Nucleus accumbens (tissue), 56 donors: Measurements from ENCODE around the gene DKK3.
"Not testable (repeated sequence)": the region's sequence is repeated elsewhere in the genome, so short reads cannot be mapped to it uniquely, and the experiment has no call there.

Experiments used
- DNase-seq, 56 donors: peaks; one replicate each; lab custom pipeline; 2025; lab: John Stamatoyannopoulos, UW

DKK3 gene

DNA sequence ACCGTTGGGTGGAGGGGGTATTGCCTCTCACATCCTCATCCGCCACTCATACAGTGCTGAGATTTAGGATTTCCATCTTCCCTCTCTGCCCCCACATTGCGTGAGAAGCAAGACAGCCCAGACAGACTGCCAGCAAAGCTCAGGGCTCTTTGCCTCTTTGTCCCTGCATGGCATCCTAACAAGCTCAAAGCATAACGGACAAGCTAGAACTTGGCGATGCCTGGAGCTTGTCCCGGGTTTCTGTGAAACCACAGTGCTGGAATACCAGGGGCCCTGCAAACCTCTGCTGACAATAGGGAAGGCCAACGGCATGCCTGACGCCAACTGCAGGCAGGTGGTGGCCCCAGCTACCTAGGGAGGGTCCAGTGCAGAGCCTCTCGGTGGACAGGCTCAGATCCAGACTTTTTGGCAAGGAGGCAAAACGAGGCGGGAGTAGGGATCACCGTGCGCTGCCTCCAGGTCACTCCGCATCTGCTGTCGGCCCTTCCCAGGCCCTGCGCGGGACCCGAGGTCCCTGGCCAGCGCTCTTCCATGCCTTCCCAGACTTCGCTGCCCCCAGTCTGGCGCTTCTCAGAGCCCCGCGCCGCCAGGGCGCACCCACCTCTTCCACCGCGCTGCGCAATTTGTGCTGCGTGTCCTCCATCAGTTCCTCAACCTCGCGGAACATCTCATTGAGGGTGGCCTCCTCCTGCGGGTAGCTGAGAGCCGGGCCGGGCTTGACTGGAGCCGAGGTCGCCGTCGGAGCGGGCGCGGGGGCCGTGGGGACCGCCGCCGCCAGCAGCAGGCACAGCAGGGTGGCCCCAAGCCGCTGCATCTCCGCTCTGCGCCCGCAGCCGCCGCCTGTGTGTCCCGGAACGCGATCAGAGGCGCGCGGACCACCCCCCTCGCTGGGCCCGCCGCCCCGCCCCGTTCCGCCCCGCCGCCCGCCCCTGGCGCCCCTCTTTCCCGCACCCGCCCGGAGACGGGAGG lies at the start of gene DKK3:
TSS of gene DKK3 (minus strand) at position 858 of the 969 bp plus-strand sequence. CDS start at position 814, 44 bp downstream.
- DNase-seq, result peak in 40 of 56 donors; percentile 14 to 70 (median 51)

DNA sequence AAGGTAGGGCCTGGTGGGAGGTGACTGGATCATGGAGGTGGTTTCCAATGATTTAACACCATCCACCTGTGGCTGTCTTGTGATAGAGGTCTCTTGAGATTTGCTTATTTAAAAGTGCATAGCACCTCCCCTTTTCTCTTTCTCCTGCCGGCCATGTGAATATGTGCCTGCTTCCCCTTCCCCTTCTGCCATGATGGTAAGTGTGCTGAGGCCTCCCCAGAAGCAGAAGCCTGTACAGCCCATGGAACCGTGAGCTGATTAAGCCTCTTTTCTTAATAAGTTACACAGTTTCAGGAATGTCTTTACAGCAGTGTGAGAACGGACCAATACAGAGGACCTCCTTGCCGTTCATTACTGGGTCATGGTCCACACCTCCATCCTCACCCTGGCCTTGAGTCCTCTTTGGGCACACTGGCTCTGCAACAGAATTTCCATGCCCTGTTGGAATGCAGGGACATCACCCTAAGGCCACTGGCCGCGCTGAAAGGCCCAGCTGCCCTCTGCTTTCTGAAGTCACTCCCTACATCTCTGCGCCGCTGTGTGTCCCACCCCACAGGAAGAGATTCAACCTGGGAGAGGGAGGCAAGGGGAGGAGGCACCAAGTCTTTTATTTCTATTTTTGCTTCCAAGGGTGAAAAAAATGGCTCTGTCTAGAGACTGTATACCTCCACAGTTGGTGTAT lies 49.0 kb upstream of the DKK3 start:
- DNase-seq, result no peak

DNA sequence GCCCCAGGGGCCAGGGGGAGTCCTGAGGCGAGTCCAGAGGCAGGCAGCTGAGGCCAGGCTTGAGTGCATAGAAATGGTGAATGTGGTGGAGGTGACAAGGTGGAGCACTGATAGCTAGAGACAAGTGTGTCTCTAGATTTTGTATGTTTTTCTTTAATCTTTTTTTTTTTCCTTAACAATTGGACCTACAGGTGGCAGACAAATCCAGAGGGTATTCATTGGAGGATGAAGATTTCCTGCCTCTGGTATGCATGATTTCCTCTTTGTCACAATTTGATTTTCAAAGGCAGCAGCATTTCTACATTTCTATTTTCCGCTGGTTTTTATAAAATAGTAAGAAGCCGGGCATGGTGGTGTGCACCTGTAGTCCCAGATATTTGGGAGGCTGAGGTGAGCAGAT lies 47.7 kb upstream of the DKK3 start:
- no peak for DNase-seq

DNA sequence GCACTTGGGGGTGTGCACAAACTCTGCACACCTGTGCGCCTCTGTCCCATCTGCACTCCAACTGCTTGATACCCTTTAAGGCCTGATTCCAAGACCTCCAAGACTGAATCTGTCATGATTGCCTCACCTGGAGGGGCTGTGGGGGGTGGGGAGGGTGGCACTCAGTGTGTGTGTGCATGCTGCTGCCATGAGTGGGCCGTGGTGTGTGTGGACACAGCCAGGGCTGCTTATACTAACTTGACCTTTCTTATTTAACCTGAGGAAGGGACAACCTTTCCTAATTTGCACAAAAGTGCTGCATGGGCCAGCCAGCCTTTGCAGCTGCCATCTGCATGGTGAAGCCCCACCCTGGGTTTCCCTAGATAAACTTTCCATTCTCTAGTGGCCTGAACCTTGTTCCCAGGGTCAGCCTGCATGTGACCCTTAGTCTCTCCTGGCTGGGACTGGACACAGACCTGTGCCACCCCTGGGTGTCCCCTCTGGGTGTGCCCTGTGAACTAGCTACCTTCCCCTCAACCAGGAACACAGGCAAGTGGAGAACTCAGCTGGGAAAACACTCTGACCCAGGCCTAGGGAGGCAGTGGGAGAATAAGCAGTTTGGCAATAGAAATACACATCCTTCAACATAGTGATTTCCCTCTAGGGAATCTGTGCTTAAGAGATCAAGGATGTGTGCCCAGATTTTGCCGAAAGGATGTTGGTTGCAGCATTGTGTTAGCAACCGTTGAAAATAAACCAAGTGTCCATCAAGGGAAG lies 45.4 kb upstream of the DKK3 start:
- no peak for DNase-seq

DNA sequence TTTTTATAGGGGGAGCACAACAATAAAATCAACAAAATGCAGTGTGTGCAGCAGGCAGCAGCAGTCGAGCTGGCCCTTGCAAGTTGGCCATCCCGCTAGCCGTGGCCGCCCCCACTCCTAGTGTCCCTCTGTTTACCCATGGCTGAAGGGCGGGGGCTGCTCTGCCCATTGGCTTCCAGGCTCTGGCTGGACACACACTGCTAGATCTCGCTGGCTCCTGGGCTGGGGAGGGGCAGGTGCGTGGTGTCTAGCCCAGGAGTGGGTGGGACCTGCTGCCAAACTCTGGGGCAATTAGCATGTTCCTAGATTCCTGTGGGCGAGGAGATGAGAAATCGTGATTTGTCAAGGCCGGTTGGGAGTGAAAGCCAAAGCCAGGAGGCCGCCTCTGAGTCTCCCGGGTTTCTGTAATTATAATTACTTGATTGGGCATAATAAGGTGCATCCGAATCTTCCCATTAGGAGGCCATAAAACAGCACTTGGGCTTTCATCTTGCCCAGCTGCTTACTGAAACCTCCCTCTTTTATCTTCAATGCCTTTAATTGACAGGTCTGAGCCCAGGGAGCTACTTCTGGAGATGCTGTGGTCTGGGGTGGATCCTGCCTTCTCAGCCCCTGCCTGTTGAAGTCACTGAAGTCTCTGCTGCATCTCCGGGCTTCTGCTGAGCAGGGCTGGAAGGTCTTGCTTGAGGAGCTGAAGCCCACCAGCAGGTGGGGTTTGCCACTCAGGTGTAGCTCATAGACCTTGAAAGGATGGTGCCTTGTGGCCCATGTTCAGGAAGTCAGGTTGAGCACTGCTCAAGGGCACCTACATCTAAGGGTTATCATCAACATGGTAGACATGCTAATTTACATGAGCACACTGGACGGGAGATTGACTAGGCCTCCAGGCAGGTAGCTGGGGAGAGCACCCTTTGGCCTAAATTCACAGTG lies 44.5 kb upstream of the DKK3 start:
- DNase-seq, result no peak

DNA sequence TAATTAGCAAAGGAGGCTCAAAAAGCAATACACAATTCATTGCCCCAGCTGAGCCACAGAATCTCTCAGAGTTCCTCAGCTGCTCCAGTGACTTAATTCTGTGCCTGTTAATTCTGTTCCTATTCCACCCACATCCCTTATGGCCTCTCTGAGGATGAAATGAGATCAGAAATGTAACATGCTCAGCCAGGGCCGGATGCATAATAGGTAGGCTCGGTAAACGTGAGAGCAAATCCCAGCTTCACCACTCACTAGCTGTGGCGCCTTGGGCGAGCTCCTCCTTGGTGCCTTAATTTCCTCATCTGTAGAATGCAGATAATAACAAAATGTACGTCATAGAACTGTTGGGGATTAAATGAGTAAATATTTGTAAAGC lies 42.8 kb upstream of the DKK3 start:
- DNase-seq, result no peak

DNA sequence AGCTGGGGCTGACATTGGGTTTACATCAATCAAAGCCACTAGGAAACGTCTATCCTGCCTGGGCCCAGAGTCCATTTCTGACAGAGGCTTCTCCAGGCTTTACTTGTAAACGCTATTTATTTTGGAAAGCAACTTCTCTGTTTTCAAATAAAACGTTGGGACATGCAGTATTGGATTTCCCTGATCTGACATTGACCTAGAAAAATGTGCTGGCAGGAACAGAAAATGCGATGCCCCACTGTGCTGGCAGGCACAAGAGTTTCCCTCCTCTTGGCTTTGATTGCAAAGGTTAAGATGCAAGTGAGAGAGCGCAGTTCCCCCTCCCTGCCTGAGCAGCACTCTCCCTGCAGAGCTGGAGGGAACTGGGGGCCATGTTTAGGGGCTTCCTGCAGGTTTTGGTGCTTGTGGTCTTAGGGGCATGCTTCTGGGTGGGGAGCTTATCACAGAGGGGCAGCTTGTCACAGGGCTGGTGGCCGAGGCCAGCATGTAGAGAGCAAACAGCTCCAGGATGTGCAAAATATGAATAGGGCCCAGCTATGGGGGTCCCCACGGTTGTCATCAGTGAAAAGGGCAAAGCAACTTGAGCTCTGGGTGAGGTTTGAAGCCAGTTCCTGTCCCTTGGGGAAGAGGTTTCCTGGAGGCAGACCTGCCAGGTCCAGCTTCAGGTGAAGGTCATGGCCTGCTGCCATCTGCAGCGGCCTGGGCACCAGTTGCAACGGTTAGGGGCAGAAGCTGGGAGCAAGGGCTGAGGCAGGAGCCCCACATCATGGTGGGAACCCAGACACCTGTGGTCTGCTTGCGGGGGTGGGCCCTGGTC lies 42.3 kb upstream of the DKK3 start:
- DNase-seq, result no peak

DNA sequence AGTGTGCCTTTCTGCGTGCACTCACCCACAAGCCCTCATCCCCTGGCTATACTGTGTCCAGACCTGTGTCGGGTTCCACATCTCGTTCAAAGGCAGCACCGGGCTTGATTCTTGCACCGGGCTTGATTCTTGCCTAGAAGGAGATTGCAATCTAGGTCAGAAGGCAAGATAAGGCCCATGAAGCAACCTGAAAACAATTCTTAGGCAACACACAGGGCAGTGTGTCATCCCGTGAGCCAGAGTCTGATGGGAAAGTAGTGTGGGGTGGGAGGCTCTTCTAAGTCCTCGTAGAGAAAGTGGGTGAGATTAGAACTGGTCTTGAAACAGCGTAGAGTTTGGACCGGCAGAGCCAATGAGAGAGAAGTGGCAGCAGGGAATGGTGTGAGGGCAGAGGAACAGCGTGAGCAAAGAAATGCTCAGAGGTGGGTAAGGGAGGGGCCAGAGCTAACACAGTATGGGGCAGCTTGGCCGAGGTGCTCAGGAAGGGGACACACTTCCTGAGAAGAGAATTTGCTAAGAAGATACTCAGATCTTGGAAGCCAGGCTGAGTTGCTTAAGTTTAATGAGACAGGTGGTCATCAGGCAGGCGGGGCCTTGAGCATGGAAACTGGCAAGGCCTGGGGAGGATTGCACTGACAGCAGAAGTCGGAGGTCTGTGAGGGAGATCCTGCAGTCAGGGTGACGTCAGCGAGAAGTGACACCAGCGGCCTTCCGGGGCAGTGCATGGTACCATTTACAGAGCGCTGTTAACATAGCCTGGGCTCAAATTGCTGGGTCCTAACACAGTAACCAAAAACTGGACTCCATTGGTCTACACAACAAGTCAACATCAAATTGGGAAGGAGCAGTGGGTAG lies 40.7 kb upstream of the DKK3 start:
- no peak for DNase-seq

DNA sequence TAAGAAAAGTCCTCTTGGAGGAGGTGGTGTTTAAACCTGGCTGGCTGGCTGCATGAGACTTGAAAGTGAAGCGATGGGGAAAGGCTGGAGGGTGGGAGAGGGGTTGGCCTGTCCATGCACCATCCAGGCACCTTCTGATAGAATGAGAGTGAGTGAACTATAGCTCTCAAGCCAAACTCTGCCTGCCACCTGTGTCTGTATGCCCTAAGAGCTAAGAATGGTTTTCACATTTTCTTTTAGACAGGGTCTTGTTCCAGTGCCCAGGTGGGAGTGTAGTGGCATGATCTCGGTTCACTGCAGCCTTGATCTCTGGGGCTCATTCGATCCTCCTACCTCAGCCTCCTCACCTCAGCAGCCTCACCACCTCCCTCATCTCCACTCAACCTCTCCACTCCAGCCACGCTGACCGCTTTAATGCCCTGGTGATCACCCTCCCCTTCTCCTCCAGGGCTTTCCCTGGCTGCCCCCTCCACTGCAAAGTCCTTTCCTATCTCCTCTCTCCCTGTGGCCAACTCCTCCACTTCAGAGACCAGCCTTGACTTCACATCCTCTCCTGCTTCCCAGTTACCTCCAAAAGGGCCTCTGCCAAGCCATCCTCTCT lies 38.3 kb upstream of the DKK3 start:
- DNase-seq, result no peak

DNA sequence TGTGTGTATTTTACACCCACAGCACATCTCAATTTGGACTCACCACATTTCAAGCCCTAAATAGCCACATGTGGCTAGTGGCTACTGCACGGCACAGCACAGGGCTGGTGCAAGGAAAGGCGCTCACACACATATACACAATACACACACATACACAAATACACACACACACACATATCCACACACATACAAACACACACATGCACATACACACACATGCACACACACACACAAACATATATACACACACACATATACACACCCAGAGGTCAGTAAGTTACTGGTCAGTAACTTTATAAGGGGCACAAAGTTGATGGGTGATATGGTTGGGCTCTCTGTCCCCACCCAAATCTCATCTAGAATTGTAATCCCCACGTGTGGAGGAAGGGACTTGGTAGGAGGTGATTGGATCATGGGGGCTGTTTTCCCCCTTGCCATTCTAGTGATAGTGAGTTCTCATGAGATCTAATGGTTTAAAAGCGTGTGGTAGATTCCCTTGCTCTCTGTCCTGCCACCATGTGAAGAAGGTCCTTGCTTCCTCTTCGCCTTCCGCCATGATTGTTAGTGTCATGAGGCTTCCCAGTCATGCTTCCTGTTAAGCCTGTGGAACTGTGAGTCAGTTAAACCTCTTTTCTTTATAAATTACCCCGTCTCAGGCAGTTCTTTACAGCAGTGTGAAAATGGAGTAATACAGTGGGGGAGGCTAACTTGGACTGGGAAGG lies 37.6 kb upstream of the DKK3 start:
- no peak for DNase-seq

DNA sequence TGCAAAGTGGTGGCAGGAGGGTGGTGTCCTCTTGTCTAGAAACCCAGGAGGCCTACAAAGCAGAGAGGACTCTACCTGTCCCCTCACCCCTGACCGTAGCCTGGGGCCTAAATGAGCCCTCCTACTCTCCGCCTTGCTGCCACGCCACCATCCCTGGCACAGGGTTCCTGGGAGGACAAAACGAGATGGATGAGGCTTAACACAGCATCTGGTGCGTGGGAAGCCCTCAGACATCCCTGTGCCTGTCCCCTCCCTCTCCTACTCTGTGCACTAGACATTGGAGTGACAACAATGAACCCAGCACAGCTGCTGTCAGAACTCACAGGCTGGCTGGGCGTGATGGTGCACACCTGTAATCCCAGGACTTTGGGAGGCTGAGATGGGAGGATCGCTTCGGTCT lies 36.4 kb upstream of the DKK3 start:
- no peak for DNase-seq

DNA sequence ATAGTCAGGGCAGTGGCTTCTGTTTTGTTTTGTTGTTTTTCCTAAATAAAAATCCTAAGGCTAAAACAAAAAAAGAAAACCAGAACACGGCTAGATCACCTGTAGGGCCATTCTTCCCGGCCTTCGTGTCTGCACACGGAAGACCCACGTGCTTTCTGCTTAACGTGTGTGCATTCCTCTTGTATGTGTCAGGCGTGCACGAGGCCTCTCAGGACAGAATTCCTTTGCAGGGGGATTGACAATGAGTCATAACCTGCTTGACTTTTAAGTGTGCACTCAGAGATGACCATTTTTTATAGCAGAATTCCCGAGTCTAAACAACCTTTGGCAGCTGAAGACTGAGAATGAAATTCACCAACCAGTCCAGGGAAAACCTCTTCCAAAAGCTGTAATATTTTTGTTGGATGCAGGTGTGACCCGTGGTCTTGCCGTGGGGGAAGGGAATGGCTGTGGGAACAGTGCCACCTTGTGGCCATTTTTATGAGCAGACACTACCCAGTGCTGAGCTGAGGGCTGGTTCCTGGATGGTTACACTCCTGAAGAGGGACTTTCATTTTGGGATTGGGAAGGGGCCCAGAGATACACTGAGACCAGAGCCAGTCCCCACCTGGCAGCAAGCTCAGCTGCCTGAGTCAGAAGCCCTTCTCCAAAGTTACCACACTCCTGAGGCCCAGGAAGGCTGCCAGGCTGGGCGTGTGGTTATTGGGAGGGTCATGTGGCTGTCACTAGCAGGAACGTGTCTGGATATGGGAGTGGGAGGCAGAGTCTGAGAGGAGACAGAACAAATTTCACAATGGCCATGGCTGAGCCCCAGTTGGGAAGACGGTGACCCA lies 35.7 kb upstream of the DKK3 start:
- peak in 51 of 56 donors; percentile 7 to 85 (median 55) for DNase-seq

DNA sequence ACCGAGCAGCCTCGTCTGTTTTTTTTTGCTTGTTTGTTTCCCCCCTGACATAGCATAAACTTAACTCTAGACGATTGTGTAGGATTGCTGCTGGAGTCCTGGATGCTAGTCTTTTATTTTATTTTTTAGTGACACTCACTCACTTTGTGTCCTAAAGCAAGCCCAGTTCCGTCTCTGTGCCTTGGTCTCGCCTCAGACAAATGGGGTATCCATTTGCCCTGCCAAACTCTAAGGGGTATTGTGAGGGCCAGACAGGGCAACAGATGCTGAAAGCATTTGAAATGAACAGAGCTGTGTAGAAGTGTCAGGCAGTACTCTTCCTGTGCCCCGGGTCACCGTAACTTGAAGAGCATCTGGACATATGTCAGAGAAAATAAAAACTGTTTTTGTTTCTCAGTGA lies 34.8 kb upstream of the DKK3 start:
- DNase-seq, result no peak

DNA sequence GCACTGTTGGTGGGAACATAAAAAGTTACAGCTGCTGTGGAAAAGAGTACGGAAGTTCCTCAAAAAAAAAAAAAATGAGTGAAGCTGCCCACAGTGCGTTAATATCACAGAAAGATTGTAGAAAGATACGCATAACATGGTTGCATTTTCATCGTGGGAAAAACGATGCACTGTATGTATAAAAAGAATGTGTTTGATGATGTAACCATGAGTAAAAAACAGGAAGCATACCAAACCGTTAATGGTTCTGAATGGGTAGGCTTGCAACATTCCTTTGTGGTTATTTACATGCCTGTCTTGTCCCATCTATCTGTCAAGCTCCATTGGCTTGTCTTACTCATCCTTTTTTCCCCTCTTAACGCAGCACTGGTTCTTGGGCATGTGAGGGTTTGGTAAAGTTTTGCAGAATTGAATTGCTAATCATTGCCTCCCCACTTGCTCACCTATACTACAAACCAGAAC lies 33.8 kb upstream of the DKK3 start:
- no peak for DNase-seq

DNA sequence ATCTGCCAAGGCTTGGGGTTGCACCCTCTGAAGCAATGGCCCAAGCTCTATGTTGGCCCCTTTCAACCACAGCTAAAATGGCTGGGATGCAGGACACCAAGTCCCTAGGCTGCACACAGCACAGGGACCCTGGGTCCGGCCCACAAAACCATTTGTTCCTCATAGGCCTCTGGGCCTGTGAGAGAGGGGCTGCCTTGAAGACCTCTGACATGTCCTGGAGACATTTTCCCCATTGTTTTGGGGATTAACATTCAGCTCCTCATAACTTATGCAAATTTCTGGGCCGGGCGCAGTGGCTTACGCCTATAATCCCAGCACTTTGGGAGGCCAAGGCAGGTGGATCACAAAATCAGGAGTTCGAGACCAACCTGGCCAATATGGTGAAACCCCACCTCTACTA lies 32.3 kb upstream of the DKK3 start:
- DNase-seq, result not testable (repeated sequence)

DNA sequence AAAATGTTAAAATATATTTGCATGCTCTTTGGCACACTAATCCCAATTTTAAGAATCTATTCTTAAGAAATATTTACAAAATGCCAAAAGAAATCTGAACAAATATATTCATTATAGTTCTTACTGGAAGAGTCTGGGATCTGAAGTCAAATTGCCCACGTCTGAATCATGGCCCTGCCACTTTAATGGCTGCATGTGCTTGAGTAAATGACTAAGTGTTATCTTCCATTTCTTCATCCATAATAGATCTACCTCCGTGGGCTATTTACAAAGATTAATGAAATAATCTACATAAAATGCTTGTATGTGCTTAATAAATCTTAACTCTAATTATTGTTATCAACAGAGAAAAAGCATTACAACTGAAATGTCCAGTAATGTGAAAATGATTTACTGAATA lies 24.5 kb upstream of the DKK3 start:
- no peak for DNase-seq
